GM18517 (cell line): ENCODE results near the gene TRIM21.
A peak's percentile ranks its signal among the peaks of the same experiment; 100 is the strongest.
"Not testable (repeated sequence)": the region's sequence is repeated elsewhere in the genome, so short reads cannot be mapped to it uniquely, and the experiment has no call there.

Experiments used
- ATAC-seq: cut with Tn5 transposase; IDR thresholded peaks from one replicate; pipeline ENCODE4 v1.9.1; 2021; ENCODE audit warnings: mild to moderate bottlenecking, moderate library complexity; ENCODE audit not compliant: unreplicated experiment

TRIM21 gene

DNA sequence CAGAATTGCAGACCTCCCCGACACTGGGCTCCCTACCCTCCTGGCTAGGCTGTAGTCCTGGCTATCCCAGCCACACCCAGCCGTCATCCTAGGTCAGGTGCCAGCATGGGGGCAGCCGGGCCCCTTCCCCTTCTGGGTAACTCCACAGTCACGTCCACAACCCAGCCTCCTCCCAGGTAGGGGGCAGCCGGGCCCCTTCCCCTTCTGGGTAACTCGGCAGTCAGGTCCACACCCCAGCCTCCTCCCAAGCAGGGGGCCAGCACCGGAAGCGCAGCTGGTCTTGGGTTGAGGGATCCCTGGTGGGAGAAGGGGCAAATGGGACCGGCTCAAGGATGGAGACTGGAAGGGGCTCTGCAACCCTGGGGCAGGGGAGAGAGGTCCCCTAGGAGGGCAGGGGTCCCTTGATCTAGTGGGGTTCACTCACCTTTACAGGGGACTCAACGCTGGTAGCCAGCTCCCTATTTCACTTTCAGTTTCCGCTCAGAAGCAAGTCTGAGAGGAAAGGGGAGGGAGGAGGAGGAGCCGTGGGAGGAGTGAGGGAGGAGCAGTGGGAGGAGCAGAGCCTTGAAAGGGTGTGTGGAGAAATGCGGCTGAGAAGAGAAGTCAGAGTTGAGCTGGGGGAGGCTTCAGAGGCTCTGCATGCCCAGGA lies at the start of gene TRIM21:
TSS of gene TRIM21 (minus strand) at position 494 of the 649 bp plus-strand sequence. CDS start 3,293 bp downstream, outside the sequence.
- peak; percentile 99 for ATAC-seq

DNA sequence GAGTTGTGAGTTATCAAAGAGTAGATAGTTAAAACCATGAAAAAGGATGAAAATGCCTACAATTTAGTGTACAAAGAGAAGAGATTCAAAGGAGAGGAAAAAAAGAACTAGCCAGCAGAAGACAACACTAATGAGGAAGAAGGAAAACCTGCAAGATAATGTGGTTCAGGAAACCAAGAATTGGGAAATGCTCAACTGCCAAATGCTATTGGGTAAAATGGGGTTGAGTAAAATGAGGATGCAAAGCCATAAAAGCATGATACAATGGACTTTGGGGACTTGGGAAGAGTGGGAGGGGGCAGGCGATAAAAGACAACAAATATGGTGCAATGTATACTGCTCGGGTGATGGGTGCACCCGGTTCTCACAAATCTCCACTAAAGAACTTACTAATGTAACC lies 48.0 kb upstream of the TRIM21 start:
- ATAC-seq, result no peak

DNA sequence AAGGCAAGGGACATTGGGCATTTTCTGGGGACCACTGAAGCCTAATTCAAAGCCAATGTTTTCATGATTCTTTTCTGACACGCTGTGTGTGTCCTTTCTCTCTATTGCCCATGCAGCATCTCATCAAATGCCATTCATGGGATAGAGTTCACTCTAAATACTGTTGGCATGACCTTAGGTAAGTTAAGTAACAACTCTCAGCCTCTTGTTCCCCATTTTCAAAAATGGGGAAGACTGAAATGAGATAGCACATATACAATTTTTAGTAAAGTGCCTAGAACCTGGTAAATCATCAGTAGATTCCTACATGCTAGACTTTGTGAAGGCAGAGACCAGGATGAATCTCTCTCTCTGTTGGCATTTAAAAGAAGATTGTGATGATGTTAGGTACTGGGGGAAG lies 42.9 kb upstream of the TRIM21 start:
- ATAC-seq, result no peak

DNA sequence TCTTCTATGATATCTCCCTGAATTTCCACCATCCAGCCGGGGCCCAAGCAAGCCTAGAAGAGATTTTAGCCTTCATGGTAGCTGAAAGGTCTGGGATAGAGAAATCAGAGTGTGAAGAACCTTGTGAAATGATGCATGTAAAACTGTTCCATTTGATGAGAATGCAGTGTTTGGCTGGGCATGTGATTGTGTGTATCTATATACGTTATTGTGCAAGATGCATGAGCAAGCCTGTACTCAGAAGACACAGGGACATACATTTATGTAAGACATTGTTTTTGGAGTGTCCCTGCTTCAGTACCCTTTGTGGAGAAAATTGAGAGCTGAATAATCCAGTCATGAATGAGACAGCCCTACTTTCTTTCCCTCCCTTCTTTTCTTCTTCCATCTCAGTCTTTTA lies 40.4 kb upstream of the TRIM21 start:
- ATAC-seq, result no peak

DNA sequence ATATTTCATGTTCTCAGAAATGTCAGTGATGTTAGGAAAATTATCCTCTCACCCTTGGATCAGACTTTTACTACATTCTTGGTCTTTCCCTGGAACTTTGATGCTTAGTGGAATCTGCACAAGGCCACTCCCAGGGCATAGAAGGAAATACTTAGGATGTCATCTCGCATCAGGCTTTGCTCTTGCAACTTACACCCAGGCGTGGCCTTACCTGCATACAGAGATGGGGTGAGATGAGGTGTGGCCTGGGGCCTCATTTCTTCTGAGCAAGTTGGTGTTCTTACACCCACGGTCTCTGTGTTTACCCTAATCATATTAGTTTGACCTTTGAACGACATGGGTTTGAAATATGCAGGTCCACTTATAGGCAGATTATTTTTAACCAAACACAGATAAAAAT lies 36.5 kb upstream of the TRIM21 start:
- ATAC-seq, result no peak

DNA sequence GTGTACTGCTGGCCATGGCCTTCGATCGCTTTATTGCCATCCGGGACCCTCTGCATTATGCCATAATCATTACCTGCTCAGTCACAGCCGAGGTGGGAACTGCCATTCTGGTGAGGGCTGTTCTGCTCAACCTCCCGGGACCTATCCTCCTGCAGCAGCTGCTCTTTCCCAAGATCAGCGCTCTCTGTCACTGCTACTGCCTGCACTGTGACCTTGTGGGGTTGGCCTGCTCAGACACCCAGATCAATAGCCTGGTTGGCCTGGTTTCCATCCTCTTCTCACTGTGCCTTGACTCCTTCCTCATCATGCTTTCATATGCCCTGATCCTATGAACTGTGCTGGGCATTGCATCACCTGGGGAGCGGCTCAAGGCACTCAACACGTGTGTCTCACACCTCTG lies 24.9 kb upstream of the TRIM21 start:
- ATAC-seq, result no peak

DNA sequence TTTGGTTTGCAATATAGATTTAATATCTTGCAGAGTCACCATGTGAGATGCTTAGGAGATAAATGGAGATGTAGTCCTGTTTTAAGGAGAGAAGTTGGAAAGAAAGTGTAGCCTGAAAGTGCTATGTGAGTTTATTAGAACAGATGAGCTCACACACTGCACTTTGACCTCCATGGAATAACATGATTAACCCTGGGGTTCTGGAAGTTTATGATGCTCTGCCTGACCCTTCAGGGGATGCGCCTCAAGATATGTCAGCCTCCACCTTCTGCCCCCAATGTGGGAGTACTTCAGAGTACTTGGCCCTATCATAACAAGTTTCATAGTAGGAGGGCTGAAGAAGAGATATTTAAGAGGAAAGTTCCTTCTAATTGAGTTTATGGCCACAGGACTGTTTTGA lies 23.3 kb upstream of the TRIM21 start:
- no peak for ATAC-seq

DNA sequence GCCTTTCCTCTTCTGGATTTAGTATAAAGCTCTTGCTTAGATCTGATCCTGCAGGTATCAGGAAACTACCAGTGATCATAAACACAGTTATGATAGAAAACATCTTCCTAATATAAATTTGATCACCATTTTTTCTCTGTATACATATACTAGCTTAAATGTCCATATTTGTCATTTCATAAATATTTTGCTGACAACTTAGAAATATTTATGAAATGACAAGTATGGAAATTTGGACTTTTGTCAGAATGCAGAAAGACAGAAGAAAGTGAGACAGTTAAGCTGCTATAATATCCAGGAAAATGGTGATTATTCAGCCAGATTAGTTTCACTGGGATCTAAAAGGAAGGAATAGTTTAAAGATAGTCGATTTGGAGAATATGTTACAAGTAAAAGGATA lies 22.8 kb upstream of the TRIM21 start:
- no peak for ATAC-seq

DNA sequence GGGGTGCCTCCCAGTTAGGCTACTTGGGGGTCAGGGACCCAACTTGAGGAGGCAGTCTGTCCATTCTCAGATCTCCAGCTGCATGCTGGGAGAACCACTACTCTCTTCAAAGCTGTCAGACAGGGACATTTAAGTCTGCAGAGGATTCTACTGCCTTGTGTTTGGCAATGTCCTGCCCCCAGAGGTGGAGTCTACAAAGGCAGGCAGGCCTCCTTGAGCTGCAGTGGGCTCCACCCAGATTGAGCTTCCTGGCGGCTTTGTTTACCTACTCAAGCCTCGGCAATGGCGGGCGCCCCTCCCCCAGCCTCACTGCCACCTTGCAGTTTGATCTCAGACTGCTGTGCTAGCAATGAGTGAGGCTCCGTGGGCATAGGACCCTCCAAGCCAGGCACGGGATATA lies 12.7 kb upstream of the TRIM21 start:
- ATAC-seq, result not testable (repeated sequence)

DNA sequence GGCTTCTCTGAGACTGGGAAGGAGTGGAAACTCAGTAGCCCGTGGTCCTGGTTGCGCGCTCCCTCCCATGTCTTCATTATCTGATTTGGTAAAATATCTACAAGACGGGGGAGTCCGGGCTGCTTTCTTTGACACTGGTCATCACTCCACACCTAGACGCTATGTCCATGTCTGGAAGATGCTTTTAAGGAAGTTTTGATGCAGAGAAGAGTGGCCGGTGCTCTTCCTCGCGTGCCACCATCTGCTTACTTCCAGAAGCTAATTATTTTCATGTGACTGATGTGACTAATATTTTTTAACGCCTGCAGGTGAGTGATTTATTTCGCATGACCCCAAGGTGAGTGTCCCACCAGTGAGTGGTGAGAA lies 339 bp upstream of the TRIM21 start:
- no peak for ATAC-seq

DNA sequence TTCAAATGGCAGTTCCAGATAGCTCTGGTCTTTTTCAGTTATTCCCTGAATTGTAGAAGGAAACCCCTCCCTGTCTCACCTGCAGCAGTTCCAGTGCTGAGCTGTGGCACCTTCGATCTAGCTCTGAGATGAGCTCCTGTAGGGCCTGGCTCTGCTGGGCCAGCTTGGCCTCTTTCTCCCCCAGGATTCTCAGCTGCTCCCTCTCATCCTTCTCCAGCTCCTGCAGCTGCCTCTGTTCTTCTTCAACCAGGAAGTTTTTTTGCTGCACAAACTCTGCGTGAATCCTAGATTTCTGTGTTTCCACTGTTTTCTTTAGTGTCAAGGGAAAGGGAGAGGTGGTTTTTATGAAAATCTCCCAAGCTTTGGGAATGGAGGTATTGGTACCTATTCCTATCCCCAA lies 5.3 kb downstream of the TRIM21 start:
- ATAC-seq, result no peak

DNA sequence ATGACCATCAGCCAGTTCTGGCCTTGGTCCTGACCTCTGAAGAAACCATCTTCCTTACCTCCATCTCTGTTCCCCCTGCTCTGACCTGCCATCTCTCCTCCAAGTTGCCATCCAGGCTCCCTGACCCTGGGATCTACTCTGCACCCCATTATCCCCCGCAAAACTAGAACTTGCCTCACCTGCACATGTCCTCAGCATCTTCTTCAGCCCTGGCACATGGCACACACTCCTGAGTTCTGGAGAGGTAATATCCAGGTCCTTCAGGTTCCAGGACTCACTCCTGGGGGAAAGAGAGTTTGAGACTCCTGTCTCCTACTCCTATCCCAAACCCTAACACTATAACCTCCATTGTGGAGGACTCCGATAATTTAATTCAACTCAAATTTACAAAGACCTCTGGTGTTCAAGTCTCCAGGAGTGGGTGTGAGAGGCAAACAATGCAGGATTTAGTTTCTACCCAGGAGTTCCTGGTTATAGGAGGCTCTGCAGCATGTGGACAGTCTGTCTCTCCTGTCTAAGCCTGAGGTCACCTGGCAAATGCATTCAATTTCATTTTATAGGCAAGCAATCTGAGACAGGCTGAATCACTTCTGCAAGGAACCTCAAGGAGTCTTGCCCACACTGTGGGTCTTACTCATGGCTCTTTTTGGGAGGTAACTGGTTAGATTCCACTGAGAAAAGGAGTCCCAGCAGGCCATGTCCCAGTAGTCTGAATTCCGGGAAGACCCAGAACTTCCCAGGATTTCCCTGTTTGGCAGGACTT lies 7.3 kb downstream of the TRIM21 start:
- no peak for ATAC-seq

DNA sequence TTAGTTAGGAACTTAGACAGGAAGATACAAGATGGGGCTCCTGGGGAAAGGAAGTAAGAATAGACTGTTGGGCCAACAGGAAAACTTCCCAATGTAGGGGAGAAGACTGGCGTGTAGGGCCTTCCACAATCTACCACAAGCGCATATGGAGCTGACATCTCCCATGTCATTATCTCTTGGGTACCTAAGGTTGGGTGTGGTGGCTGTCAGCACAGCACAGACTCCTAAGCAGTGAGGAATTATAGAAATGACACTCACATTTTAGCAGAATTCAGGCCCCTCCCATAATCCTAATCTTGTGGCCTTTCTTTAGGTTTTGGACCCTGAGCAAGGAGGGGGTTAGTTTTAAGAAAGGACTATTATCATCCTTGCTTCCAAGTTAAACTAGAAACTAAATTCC lies 11.6 kb downstream of the TRIM21 start:
- ATAC-seq, result no peak

DNA sequence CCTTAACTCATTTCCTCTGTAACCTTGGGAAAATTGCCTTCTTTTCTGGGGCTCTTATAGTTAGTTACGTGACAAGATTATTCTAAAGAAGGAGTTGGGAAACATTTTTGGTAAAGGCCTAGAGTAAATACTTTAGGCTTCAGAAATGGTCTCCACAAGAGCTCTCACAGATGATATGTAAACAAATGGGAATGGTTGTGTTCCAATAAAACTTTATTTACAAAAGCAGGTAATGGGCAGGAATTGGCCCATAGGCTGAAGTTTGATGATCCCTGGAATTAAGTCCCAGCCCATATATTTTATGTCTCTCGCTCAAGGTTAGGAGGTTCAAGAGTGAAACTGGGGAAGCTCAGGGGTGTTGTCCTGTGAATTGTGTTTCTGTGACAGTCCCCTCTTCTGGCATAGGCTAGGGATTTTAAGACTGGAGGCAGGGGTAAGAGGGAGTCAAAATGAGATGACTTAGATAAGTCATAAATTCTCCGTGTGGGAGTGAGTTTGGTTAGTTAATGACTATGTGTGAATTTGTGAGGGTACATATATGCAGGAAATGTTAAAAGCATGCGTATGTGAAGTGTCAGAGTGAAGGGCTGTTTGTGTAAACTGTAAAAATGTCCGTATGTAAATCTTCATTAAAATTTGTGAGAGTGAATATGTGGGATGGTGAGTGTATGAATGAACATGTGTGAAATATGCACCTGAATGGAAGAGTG lies 17.9 kb downstream of the TRIM21 start:
- no peak for ATAC-seq

DNA sequence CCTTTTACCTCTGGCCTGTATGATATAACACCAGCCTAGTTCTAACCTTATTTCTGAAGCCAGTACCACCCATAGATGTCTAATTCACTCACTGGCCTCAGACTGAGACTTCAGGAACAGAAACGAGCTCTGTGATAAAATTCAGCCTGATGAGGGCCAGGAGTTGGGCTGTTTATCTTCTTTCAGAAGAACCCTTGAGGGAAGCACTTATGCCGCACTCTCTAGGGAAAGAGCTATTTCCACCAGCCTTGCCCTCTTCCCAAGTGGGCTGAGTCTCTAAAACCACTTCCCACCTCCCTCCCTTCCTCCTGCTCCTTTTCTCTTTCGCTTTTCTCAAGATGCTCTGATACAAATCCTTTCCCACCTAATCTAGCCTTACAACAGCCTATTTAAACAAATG lies 23.3 kb downstream of the TRIM21 start:
- no peak for ATAC-seq

DNA sequence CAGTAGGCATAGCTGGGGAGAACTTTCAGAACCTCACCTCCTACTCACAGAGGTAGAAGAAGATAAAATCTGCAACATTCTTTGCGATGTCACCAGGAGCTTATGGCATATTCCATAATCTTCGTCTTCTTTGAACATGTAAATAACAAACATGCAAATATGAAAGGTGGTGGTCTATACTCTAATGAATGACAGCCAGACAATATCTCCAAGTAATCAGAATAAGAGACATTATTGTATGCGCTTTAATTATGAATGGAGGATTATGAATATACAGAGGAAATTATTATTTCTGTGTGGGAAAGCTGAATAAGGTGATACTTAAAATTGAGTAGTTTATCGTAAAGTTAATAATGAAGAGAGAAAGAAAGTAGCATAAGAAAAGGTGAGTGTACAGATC lies 25.2 kb downstream of the TRIM21 start, which contains the start of gene OR52B4:
TSS of gene OR52B4 (minus strand) at position 101 of the 400 bp plus-strand sequence. CDS start at position 10, 91 bp downstream.
- no peak for ATAC-seq

DNA sequence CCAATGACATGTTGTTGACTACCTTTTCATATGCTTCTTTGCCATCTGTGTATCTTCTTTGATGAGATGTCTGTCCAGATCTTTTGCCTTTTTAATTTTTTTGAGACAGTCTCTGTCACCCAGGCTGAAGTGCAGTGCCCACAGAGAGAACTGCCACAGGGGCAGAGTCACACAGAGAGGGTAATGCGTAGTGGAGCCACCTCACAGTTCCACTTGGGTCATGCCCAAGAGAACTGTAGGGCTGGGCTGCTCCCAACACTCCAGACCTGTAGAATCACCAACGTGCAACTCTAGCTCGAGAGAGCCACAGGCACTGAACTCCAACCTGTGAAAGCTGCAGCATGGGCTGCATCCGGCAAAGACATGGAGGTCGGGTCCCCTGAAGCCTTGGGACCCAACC lies 45.4 kb downstream of the TRIM21 start:
- not testable (repeated sequence) for ATAC-seq

DNA sequence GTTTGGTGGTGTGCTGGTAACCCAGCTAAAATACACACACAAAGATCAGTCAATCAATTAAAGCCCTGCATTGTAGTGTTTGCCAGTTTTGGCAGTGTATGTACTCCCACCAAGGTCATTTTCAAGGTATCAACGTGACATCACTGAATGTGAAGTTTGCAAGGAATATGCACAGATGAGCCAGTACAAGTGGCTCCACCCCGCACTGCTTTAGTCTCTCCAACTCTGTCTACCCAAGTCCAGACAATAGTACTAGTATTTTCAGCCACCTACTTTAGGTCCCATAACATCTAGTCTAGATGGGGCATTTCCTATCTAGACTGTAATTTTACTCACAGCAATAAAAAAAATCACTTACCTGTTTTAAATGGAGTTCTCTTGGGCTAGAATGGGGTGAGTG lies 48.1 kb downstream of the TRIM21 start:
- not testable (repeated sequence) for ATAC-seq
